Panc1 (cell line): ENCODE data around the gene HTT.

Experiments used
- POLR2AphosphoS5 ChIP-seq: IDR thresholded peaks from 2 replicates; pipeline ENCODE4 v1.6.1; 2012; ENCODE audit warnings: mild to moderate bottlenecking, low read depth, low read length, moderate library complexity
- SIN3A ChIP-seq: IDR thresholded peaks from 2 replicates; pipeline ENCODE4 v1.6.1; 2012; ENCODE audit warnings: low read depth, mild to moderate bottlenecking, low read length, moderate library complexity, borderline replicate concordance; ENCODE audit not compliant: insufficient read depth
- TCF7L2 ChIP-seq: IDR thresholded peaks from 2 replicates; pipeline ENCODE4 v1.6.1; 2011; ENCODE audit warnings: mild to moderate bottlenecking, low read depth, low read length, inconsistent platforms
- TF ChIP-seq, protein P1 (sequence below): fragments of 450-650 bp; IDR thresholded peaks from 2 replicates; pipeline ENCODE4 v1.5.1; 2017; ENCODE audit warnings: mild to moderate bottlenecking
- TF ChIP-seq, protein P2 (sequence below), 2 experiments: IDR thresholded peaks; 2 replicates each; pipeline ENCODE4 v1.6.1; 2011 to 2012; ENCODE audit warnings: low read depth in 2 of 2, control low read depth in 1 of 2, low read length in 1 of 2, mild to moderate bottlenecking in 1 of 2, moderate library complexity in 1 of 2; ENCODE audit not compliant: insufficient read depth in 1 of 2

GRCh38 chr4:3290889-3291321 lies 216.4 kb downstream of the HTT start:
- TF ChIP-seq, protein P1, sequence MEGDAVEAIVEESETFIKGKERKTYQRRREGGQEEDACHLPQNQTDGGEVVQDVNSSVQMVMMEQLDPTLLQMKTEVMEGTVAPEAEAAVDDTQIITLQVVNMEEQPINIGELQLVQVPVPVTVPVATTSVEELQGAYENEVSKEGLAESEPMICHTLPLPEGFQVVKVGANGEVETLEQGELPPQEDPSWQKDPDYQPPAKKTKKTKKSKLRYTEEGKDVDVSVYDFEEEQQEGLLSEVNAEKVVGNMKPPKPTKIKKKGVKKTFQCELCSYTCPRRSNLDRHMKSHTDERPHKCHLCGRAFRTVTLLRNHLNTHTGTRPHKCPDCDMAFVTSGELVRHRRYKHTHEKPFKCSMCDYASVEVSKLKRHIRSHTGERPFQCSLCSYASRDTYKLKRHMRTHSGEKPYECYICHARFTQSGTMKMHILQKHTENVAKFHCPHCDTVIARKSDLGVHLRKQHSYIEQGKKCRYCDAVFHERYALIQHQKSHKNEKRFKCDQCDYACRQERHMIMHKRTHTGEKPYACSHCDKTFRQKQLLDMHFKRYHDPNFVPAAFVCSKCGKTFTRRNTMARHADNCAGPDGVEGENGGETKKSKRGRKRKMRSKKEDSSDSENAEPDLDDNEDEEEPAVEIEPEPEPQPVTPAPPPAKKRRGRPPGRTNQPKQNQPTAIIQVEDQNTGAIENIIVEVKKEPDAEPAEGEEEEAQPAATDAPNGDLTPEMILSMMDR, result no peak
- TF ChIP-seq, protein P2, sequence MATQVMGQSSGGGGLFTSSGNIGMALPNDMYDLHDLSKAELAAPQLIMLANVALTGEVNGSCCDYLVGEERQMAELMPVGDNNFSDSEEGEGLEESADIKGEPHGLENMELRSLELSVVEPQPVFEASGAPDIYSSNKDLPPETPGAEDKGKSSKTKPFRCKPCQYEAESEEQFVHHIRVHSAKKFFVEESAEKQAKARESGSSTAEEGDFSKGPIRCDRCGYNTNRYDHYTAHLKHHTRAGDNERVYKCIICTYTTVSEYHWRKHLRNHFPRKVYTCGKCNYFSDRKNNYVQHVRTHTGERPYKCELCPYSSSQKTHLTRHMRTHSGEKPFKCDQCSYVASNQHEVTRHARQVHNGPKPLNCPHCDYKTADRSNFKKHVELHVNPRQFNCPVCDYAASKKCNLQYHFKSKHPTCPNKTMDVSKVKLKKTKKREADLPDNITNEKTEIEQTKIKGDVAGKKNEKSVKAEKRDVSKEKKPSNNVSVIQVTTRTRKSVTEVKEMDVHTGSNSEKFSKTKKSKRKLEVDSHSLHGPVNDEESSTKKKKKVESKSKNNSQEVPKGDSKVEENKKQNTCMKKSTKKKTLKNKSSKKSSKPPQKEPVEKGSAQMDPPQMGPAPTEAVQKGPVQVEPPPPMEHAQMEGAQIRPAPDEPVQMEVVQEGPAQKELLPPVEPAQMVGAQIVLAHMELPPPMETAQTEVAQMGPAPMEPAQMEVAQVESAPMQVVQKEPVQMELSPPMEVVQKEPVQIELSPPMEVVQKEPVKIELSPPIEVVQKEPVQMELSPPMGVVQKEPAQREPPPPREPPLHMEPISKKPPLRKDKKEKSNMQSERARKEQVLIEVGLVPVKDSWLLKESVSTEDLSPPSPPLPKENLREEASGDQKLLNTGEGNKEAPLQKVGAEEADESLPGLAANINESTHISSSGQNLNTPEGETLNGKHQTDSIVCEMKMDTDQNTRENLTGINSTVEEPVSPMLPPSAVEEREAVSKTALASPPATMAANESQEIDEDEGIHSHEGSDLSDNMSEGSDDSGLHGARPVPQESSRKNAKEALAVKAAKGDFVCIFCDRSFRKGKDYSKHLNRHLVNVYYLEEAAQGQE (IDR thresholded peaks at IDR 0.05; ENCODE audit: insufficient read depth in 1 of 2, low read depth in 2 of 2, low read length in 1 of 2), result no peak
- TF ChIP-seq SIN3A (no peak), POLR2AphosphoS5 (no peak), TCF7L2 (no peak)
